Neural crest cell (in vitro differentiated cells): ENCODE measurements around the gene GPHB5. TPM values are rescaled to one million over a fixed set of nuclear protein-coding genes. Genes with fewer than 3 reads are reported as not detected.
A peak's percentile ranks its signal among the peaks of the same experiment; 100 is the strongest.
"Not testable (repeated sequence)": the region's sequence is repeated elsewhere in the genome, so short reads cannot be mapped to it uniquely, and the experiment has no call there.

Source experiments
- DNase-seq: peaks from one replicate; pipeline ENCODE4 v3.0.0; 2021; ENCODE audit warnings: low read depth, mixed read lengths, low spot score
- H3K27ac Mint-ChIP-seq: one replicate; pipeline ENCODE4 v1.8.0; 2021; ENCODE audit warnings: mild to moderate bottlenecking, mixed read lengths; ENCODE audit not compliant: unreplicated experiment
- H3K27me3 Mint-ChIP-seq: 2 replicates; pipeline ENCODE4 v1.8.0; 2021; ENCODE audit warnings: low read depth, mild to moderate bottlenecking, mixed read lengths
- H3K36me3 Mint-ChIP-seq: 2 replicates; pipeline ENCODE4 v1.8.0; 2021; ENCODE audit warnings: low read depth, mild to moderate bottlenecking, mixed read lengths
- H3K4me1 Mint-ChIP-seq: 2 replicates; pipeline ENCODE4 v1.8.0; 2021; ENCODE audit warnings: mixed read lengths
- H3K4me3 Mint-ChIP-seq: one replicate; pipeline ENCODE4 v1.8.0; 2021; ENCODE audit warnings: mild to moderate bottlenecking, mixed read lengths
- H3K9me3 Mint-ChIP-seq: 2 replicates; pipeline ENCODE4 v1.8.0; 2021; ENCODE audit warnings: mixed read lengths
- total RNA-seq: library from RNA; stranded (reverse); gene quantifications from 2 replicates; pipeline ENCODE4 v1.2.1, GENCODE V29; 2021
- TF ChIP-seq, protein P1 (sequence below): fragments of 200-600 bp; sonication (generic); conservative IDR thresholded peaks from 2 replicates; pipeline ENCODE4 v1.5.0; 2021; ENCODE audit warnings: antibody characterized with exemption, mild to moderate bottlenecking

Gene GPHB5
- total RNA-seq, 1 donor from 2014 or later = not detected

DNA sequence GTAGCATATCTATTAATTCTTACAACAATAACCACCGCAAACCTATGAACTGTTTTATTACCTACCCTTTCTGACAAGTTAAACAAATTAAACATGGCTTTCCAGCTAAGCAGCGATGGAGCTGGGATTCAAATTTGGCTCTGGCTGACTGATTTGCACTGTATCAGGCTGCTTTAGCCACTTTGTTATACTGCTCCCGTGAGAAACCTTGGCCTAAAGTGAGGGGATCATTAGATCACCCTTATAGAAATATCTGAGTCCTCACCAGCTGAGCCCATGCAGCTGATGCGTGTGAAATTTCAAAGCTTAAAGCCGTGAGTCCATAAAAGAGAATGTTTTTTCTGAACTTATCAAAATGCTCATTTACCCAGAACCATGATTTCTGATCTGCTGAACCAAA is 8.1 kb upstream of the GPHB5 start:
- Mint-ChIP-seq H3K4me1 (peaks cover 11% of the 10 kb centered on the region), H3K27ac (no peak overlapping the region)

DNA sequence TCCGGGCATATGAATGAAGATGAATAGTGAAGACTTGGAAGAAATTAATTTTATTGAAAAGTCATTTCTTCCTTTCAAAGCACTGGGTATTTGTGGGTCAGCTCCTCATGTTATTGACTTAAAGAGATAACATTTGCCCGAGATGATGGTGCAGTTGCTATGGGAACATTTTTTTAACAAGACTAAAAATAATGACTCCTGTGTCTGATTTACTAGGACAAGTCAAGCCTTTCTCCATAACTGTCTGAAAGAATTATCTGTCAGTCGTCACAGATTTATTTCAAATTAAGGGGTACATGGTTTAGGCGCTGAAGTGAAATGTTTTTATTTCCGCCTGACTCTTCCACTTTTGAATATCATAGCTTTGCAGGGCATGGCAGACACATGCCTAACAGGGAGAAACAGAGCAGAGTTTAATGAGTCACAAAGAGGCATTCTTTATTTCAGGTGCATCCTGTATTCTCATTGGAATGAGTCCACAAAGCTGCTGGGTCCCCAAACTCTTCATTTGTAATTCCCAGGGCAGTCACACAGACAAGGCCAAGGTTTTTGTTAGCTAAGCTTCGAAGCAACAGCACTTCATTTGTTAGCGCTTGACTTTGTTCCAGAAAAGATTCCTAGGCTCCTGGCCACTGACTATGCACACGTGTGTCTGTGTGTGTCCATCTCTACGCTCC is 4.3 kb upstream of the GPHB5 start:
- peaks cover 11% of the 10 kb centered on the region for H3K4me1 Mint-ChIP-seq
- no peak overlapping the region for H3K27ac Mint-ChIP-seq
- TF ChIP-seq, protein P1, sequence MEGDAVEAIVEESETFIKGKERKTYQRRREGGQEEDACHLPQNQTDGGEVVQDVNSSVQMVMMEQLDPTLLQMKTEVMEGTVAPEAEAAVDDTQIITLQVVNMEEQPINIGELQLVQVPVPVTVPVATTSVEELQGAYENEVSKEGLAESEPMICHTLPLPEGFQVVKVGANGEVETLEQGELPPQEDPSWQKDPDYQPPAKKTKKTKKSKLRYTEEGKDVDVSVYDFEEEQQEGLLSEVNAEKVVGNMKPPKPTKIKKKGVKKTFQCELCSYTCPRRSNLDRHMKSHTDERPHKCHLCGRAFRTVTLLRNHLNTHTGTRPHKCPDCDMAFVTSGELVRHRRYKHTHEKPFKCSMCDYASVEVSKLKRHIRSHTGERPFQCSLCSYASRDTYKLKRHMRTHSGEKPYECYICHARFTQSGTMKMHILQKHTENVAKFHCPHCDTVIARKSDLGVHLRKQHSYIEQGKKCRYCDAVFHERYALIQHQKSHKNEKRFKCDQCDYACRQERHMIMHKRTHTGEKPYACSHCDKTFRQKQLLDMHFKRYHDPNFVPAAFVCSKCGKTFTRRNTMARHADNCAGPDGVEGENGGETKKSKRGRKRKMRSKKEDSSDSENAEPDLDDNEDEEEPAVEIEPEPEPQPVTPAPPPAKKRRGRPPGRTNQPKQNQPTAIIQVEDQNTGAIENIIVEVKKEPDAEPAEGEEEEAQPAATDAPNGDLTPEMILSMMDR = no peak
- DNase-seq = no peak
- no peaks in the 10 kb centered on the region for H3K36me3 Mint-ChIP-seq
- H3K4me3 Mint-ChIP-seq = no peak overlapping the region
- H3K9me3 Mint-ChIP-seq = no peaks in the 10 kb centered on the region
- H3K27me3 Mint-ChIP-seq = no peaks in the 10 kb centered on the region

More for the DNA sequence above, 8.1 kb upstream of the GPHB5 start:
- H3K27me3 Mint-ChIP-seq = no peaks in the 10 kb centered on the region
- no peaks in the 10 kb centered on the region for H3K36me3 Mint-ChIP-seq
- no peak overlapping the region for H3K4me3 Mint-ChIP-seq
- DNase-seq = no peak
- TF ChIP-seq, protein P1 = no peak
- H3K9me3 Mint-ChIP-seq = peaks cover 4% of the 10 kb centered on the region

DNA sequence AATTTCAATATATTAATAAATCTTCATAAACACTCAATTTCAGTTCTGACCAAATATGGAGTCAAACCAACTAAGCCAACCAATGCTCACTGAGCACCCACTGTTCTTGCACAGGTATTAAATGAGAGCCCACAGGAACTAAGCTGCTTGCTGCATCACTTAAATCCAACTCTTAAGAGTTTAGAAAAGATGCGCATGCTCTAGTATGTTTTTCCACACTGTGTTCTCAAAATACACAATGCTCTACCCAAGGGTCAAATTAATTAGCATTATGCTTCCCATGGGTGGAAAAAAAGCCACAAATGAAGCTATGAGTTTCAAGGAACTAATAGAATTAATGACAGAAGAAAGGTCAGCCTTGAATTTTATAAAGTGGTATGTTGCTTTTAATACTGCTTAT is 3.7 kb upstream of the GPHB5 start:
- DNase-seq = no peak
- H3K27me3 Mint-ChIP-seq = no peaks in the 10 kb centered on the region
- H3K4me1 Mint-ChIP-seq = peaks cover 11% of the 10 kb centered on the region
- TF ChIP-seq, protein P1 = no peak
- H3K36me3 Mint-ChIP-seq = no peaks in the 10 kb centered on the region
- H3K27ac Mint-ChIP-seq = no peak overlapping the region
- no peak overlapping the region for H3K4me3 Mint-ChIP-seq
- H3K9me3 Mint-ChIP-seq = no peaks in the 10 kb centered on the region

DNA sequence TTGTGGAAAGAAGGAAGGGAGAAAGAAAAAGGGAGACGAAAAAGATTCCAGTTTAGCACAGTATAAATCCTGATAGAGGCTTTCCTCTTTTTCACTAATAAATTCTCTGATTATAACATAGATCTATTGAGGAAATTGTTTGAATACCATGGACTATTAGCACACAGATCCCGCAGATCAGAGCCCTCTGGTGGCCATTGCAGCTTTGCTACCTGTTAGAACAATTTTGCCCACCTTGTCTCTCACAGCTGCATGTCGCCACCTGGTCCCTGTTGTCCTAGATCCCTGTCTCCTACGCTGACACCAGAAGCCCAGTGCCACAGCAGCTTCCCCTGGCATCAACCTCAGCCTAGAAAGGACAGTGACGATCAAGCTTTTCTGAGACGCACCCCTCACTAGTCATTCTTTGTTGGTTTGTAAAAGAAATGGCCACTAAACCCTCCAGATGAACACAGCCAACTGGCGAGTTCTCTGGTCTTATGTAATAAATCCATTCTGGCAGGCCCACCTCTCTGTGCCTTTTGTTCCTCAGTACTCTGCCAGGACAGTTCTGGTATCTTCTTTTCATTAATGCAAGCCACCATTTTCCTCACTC is 9.9 kb downstream of the GPHB5 start:
- Mint-ChIP-seq H3K4me1 (no peaks in the 10 kb centered on the region), H3K4me3 (no peak overlapping the region), H3K27ac (no peak overlapping the region), H3K9me3 (peaks cover 5% of the 10 kb centered on the region), H3K36me3 (no peaks in the 10 kb centered on the region), H3K27me3 (peaks cover 3% of the 10 kb centered on the region)
- TF ChIP-seq, protein P1 = peak; percentile 70
- no peak for DNase-seq

DNA sequence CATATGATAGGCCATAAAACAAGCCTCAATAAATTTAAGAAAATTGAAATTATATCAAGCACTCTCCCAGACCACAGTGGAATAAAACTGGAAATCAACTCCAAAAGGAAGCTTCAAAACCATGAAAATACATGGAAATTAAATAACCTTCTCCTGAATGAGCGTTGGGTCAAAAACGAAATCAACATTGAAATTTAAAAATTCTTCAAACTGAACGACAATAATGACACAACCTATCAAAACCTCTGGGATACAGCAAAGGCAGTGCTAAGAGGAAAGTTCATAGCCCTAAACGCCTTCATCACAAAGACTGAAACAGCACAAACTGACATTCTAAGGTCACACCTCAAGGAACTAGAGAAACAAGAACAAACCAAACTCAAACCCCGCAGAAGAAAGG is 14.3 kb downstream of the GPHB5 start:
- H3K27me3 Mint-ChIP-seq, H3K4me3 Mint-ChIP-seq: not testable (repeated sequence)

DNA sequence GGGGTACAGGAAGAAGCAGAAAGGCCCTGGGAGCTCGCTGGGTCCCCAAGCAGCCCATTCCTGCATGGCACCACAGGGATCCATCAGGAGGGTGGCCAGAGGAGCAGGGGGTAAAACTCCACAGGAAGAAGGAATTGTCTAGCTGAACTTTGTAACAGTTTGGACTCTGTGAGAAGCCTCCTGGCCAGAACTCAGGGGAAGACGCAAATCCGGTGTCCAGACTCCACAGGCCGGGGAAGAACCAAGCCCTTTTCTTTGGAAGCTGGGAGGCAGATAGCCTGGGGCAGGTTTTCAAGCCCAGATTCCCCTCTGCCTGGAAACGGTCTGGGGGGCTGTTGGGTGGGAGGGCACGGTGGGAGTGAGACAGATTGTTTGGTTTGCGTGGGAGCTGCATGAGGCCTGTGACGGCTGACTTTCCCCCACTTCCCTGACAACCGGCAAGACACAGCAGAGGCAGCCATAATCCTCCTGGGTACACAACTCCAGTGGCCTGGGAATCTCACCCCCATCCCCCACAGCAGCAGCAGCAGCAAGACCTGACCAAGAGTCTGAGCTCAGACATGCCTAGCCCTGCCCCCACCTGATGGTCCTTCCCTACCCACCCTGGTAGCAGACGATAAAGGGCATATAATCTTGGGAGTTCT is 16.7 kb downstream of the GPHB5 start:
- H3K36me3 Mint-ChIP-seq = peaks cover 5% of the 10 kb centered on the region
- DNase-seq = no peak
- no peaks in the 10 kb centered on the region for H3K4me1 Mint-ChIP-seq
- no peak overlapping the region for H3K4me3 Mint-ChIP-seq
- no peaks in the 10 kb centered on the region for H3K27me3 Mint-ChIP-seq
- no peak overlapping the region for H3K27ac Mint-ChIP-seq
- H3K9me3 Mint-ChIP-seq = peaks cover 6% of the 10 kb centered on the region
- TF ChIP-seq, protein P1 = no peak

More for the DNA sequence above, 14.3 kb downstream of the GPHB5 start:
- H3K9me3 Mint-ChIP-seq, H3K36me3 Mint-ChIP-seq, H3K4me1 Mint-ChIP-seq, DNase-seq, H3K27ac Mint-ChIP-seq: not testable (repeated sequence)
